ENCODE measurements around the gene SYAP1. TPM values are rescaled to one million over a fixed set of nuclear protein-coding genes. Genes with fewer than 3 reads are reported as not detected.

The SYAP1 gene
- total and polyA plus RNA-seq, 9 of the 15 experiments (the other 6 are each of a cell fraction or from before 2014, with no cell fraction given): 5.7 to 35.3 (median 27.6) TPM

GRCh38 chrX:16719334-16720084 lies at the start of gene SYAP1 (continued):
- TF ChIP-seq, protein P1, sequence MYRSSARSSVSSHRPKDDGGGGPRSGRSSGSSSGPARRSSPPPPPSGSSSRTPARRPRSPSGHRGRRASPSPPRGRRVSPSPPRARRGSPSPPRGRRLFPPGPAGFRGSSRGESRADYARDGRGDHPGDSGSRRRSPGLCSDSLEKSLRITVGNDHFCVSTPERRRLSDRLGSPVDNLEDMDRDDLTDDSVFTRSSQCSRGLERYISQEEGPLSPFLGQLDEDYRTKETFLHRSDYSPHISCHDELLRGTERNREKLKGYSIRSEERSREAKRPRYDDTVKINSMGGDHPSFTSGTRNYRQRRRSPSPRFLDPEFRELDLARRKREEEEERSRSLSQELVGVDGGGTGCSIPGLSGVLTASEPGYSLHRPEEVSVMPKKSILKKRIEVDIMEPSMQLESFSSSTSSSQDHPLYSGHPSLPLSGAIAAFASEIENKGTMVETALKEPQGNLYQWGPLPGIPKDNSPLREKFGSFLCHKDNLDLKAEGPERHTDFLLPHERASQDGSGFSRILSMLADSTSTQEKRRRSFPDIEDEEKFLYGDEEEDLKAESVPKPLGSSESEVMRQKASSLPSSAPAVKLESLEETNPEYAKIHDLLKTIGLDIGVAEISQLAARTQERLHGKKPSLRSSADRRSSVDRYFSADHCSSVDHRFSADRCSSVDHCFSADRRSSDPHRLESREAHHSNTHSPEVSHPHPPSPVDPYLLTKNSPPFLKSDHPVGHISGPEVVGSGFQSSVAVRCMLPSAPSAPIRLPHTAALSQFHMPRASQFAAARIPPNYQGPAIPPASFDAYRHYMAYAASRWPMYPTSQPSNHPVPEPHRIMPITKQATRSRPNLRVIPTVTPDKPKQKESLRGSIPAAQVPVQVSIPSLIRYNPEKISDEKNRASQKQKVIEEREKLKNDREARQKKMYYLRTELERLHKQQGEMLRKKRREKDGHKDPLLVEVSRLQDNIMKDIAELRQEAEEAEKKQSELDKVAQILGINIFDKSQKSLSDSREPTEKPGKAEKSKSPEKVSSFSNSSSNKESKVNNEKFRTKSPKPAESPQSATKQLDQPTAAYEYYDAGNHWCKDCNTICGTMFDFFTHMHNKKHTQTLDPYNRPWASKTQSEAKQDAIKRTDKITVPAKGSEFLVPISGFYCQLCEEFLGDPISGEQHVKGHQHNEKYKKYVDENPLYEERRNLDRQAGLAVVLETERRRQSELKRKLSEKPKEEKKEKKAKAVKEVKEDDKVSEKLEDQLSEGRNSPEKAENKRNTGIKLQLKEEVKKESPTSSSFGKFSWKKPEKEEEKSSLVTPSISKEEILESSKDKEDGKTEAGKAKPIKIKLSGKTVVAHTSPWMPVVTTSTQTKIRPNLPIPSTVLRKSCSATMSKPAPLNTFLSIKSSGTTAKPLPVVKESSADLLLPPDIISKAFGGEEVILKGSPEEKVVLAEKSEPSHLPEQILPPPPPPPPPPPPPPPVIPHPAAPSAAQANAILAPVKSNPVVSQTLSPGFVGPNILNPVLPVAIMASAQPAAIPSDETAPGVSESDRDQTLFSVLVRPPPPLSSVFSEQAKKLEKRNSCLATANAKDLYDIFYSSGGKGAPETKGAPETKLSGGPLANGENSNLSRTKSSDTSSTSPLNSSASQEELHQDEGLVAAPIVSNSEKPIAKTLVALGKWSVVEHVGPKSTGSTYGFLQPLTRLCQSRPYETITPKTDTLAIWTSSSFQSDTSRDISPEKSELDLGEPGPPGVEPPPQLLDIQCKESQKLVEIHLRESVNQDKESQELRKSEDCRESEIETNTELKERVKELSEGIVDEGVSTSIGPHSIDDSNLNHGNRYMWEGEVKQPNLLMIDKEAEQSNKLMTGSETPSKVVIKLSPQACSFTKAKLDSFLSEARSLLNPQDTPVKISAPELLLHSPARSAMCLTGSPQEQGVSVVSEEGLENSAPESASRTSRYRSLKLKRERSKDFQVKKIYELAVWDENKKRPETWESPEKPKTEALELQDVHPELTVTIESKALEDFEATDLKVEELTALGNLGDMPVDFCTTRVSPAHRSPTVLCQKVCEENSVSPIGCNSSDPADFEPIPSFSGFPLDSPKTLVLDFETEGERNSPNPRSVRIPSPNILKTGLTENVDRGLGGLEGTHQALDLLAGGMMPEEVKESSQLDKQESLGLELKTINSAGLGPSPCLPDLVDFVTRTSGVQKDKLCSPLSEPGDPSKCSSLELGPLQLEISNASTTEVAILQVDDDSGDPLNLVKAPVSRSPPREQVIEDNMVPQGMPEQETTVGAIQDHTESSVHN (IDR thresholded peaks at IDR 0.05; ENCODE audit: borderline replicate concordance in 1 of 2, low read depth in 1 of 2): no peak; a peak in 1 of 4 replicates
- TF ChIP-seq PHF8 (IDR thresholded peaks at IDR 0.05; ENCODE audit: borderline replicate concordance, low read length) (peak; percentile 84; the same call in 1 of the 2 replicates), POLR3A (IDR thresholded peaks at IDR 0.05; ENCODE audit: borderline replicate concordance, extremely low read depth, insufficient read depth, insufficient read length) (no peak), ZNF140 (CRISPR knock-in tag; IDR thresholded peaks at IDR 0.05) (no peak), SLC30A9 (CRISPR knock-in tag; IDR thresholded peaks at IDR 0.05) (no peak), CSDE1 (IDR thresholded peaks at IDR 0.05) (peak in 1 of 2 experiments; percentile 60; a peak in 1 of 4 replicates), HDAC8 (tag; IDR thresholded peaks at IDR 0.05) (no peak), ZNF507 (tag; conservative IDR thresholded peaks at IDR 0.05) (no peak), ZSCAN29 (IDR thresholded peaks at IDR 0.05) (no peak), TCF15 (CRISPR knock-in tag; IDR thresholded peaks at IDR 0.05) (no peak), FOXK1 (CRISPR knock-in tag; IDR thresholded peaks at IDR 0.05; ENCODE audit: borderline replicate concordance) (no peak)
- TF ChIP-seq, protein P2, sequence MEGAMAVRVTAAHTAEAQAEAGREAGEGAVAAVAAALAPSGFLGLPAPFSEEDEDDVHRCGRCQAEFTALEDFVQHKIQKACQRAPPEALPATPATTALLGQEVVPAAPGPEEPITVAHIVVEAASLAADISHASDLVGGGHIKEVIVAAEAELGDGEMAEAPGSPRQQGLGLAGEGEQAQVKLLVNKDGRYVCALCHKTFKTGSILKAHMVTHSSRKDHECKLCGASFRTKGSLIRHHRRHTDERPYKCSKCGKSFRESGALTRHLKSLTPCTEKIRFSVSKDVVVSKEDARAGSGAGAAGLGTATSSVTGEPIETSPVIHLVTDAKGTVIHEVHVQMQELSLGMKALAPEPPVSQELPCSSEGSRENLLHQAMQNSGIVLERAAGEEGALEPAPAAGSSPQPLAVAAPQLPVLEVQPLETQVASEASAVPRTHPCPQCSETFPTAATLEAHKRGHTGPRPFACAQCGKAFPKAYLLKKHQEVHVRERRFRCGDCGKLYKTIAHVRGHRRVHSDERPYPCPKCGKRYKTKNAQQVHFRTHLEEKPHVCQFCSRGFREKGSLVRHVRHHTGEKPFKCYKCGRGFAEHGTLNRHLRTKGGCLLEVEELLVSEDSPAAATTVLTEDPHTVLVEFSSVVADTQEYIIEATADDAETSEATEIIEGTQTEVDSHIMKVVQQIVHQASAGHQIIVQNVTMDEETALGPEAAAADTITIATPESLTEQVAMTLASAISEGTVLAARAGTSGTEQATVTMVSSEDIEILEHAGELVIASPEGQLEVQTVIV (CRISPR knock-in tag; IDR thresholded peaks at IDR 0.05; ENCODE audit: borderline replicate concordance): no peak
- TF ChIP-seq, protein P3, sequence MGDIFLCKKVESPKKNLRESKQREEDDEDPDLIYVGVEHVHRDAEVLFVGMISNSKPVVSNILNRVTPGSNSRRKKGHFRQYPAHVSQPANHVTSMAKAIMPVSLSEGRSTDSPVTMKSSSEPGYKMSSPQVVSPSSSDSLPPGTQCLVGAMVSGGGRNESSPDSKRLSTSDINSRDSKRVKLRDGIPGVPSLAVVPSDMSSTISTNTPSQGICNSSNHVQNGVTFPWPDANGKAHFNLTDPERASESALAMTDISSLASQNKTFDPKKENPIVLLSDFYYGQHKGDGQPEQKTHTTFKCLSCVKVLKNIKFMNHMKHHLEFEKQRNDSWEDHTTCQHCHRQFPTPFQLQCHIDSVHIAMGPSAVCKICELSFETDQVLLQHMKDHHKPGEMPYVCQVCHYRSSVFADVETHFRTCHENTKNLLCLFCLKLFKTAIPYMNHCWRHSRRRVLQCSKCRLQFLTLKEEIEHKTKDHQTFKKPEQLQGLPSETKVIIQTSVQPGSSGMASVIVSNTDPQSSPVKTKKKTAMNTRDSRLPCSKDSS (IDR thresholded peaks at IDR 0.05; ENCODE audit: low read depth, partially characterized antibody): no peak

Data from K562 (cell line).